NB4 (cell line): ENCODE measurements around the gene PLA2G4B.
A peak's percentile ranks its signal among the peaks of the same experiment; 100 is the strongest.

Experiments
- DNase-seq: peaks from one replicate; pipeline ENCODE4 v3.0.0; 2010; ENCODE audit warnings: low read depth
- H3K4me3 ChIP-seq: one replicate; pipeline ENCODE4 v1.5.1; 2011; ENCODE audit warnings: mild to moderate bottlenecking, low read depth, low read length, moderate library complexity
- CTCF ChIP-seq: IDR thresholded peaks from one replicate; pipeline ENCODE4 v1.5.1; 2012; ENCODE audit warnings: low read depth, low read length
- MAX ChIP-seq: IDR thresholded peaks from 2 replicates; pipeline ENCODE4 v1.6.1; 2011; ENCODE audit warnings: low read depth, low read length
- MYC ChIP-seq: IDR thresholded peaks from 2 replicates; pipeline ENCODE4 v1.6.1; 2011; ENCODE audit warnings: low read depth, low read length
- POLR2A ChIP-seq: IDR thresholded peaks from 2 replicates; pipeline ENCODE4 v1.6.1; 2011; ENCODE audit warnings: mild to moderate bottlenecking; ENCODE audit not compliant: insufficient read length; ENCODE audit errors: extremely low read depth

The PLA2G4B gene

GRCh38 chr15:41838400-41838897, at the start of gene PLA2G4B:
Gene PLA2G4B (plus strand): TSS chr15:41838847. CDS start chr15:41838914, 67 bp downstream.
- no peak for TF ChIP-seq MAX
- no peak for TF ChIP-seq MYC
- TF ChIP-seq POLR2A, result no peak
- no peak for TF ChIP-seq CTCF
- H3K4me3 ChIP-seq, result no peak within 1 kb of the TSS
- DNase-seq, result no peak

- DNase-seq, result no peak
- H3K4me3 ChIP-seq, result no peak overlapping the region
- TF ChIP-seq MYC (no peak), CTCF (no peak), MAX (no peak), POLR2A (no peak)
These were observed 49.4 kb upstream of the PLA2G4B start for GRCh38 chr15:41789236-41789635.

- no peak for DNase-seq
- H3K4me3 ChIP-seq, result no peak overlapping the region
- TF ChIP-seq MYC (no peak), POLR2A (no peak), MAX (no peak), CTCF (no peak)
These were observed 49.0 kb upstream of the PLA2G4B start for GRCh38 chr15:41789662-41790061.

GRCh38 chr15:41790169-41790568, 48.5 kb upstream of the PLA2G4B start:
- no peak overlapping the region for H3K4me3 ChIP-seq
- DNase-seq, result no peak

GRCh38 chr15:41790756-41791546, 47.7 kb upstream of the PLA2G4B start:
- H3K4me3 ChIP-seq, result no peak overlapping the region
- peak; percentile 85 for DNase-seq
- no peak for TF ChIP-seq CTCF
- peak; percentile 38; the same call in 1 of the 2 replicates for TF ChIP-seq MAX
- TF ChIP-seq MYC, result peak; percentile 37; the same call in 1 of the 2 replicates

More at GRCh38 chr15:41790169-41790568, 48.5 kb upstream of the PLA2G4B start:
- TF ChIP-seq MAX (no peak), POLR2A (no peak), MYC (no peak), CTCF (no peak)
